Central memory CD4-positive, alpha-beta T cell (primary cell): ENCODE measurements around the gene WDR43.
A peak's percentile ranks its signal among the peaks of the same experiment; 100 is the strongest.

Experiments used
- DNase-seq: peaks from one replicate; pipeline ENCODE4 v3.0.0; 2022
- total RNA-seq, 3 experiments: gene quantifications; one replicate each; lab custom pipeline; 2026; lab: John Stamatoyannopoulos, UW

The WDR43 gene
- total RNA-seq: 96.1 to 568 (median 147) reads per million in 3 experiments

- peak; percentile 98 for DNase-seq
These were observed at the start of gene WDR43 for GRCh38 chr2:28894470-28895188. TSS of gene WDR43 (plus strand) at chr2:28894667. CDS start at chr2:28894699, 32 bp downstream.

DNA sequence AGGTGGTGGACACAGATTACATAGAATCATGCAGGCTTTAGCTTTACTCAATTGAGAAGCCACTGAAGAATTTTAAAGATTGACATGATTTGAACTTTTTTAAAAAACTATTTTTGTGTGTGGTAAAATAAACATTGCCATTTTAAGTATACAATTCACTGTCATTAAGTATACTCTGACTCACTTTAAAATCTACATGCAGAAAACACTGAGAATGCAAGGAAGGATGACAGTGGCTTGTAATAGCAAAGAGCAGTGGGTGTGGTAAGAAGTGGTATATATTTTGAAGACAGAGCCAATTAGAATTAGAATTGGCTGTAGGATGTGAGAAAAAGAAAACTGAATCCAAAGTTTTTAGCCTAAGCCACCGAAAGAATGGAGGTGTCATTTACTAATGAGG, 39.3 kb upstream of the WDR43 start:
- no peak for DNase-seq

- DNase-seq: no peak
These were observed 38.5 kb upstream of the WDR43 start for GRCh38 chr2:28855977-28856376.

DNA sequence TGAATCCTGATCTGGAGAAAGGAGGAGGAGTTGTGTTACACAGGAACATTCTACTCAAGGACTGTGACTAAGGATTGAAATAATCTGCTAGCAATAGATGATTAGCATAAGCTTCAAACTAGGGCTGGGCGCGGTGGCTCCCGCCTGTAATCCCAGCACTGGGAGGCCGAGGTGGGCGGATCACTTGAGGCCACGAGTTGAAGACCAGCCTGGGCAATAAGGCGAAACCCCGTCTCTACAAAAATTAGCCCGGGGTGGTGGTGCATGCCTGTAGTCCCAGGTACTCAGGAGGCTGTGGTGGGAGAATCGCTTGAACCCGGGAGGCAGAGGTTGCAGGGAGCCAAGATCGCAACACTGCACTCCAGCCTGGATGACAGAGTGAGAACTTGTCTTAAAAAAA, 25.9 kb upstream of the WDR43 start:
- DNase-seq: no peak

GRCh38 chr2:28869494-28870145, 24.8 kb upstream of the WDR43 start:
- no peak for DNase-seq

DNA sequence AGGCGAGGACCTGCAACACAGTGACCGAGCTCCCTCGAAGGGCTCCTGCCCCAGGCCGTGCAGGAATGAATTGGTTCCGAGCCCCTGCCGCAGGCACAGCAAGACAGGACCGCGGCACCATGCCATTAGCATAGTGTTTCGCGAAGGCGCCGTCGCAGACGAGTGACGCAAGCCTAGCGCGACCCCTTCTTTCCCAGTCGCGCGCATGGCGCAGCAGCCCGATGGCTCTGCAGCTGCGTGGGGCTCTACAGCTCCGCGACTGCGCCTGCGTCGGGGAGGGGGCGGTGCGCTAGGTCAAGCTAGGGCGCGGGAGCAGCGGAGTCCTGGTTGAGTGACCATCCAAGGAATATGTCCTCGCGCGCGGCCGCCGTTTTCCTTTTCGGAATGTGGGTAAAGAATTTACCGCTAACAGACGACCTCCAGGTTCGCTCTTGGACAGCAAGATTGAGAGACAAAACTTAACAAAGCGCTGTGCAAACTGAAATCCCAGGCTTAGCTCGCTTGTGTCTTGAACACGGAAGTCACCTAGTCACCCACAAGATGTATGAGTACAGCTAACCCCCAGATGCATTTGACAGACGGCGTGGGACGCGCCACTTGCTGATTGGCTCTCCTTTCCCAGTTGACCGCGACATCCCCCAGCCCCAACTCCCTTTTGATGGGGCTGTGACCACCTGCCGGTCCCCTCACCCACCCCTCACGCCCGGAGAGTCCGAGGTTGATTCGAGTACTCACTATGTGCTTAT, 24.1 kb upstream of the WDR43 start, which contains the start of gene TRMT61B:
TSS of gene TRMT61B (minus strand) at position 164 of the 746 bp plus-strand sequence. CDS start at position 132, 32 bp downstream.
- peak; percentile 95 for DNase-seq

- no peak for DNase-seq
These were observed 22.8 kb upstream of the WDR43 start for GRCh38 chr2:28871620-28872019.

- DNase-seq: no peak
These were observed 14.3 kb upstream of the WDR43 start for GRCh38 chr2:28880193-28880592.

DNA sequence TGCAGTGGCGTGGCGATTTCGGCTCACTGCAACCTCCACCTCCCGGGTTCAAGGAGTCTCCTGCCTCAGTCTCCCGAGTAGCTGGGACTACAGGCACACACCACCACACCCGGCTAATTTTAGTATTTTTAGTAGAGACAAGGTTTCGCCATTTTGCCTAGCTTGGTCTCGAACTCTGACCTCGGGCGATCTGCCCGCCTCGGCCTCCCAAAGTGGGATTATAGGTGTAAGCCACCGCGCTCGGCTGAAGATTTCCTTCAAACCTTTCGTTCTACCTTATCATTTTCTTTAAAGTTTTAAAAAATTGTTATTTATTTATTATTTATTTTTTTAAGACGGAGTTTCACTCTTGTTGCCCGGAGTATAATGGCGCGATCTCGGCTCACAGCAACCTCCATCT, 979 bp upstream of the WDR43 start:
- DNase-seq: no peak

- DNase-seq: peak; percentile 8
These were observed 874 bp downstream of the WDR43 start for GRCh38 chr2:28895189-28895893.

GRCh38 chr2:28896906-28897305, 2.4 kb downstream of the WDR43 start:
- no peak for DNase-seq

- DNase-seq: no peak
These were observed 3.6 kb downstream of the WDR43 start for GRCh38 chr2:28898048-28898447.

GRCh38 chr2:28901202-28901601, 6.7 kb downstream of the WDR43 start:
- DNase-seq: no peak

- no peak for DNase-seq
These were observed 7.4 kb downstream of the WDR43 start for GRCh38 chr2:28901841-28902240.

- no peak for DNase-seq
These were observed 8.1 kb downstream of the WDR43 start for GRCh38 chr2:28902584-28902983.

GRCh38 chr2:28904295-28904694, 9.8 kb downstream of the WDR43 start:
- DNase-seq: no peak

- no peak for DNase-seq
These were observed 10.5 kb downstream of the WDR43 start for GRCh38 chr2:28904802-28905457.

- no peak for DNase-seq
These were observed 11.1 kb downstream of the WDR43 start for GRCh38 chr2:28905533-28905932.

GRCh38 chr2:28906376-28906775, 11.9 kb downstream of the WDR43 start:
- DNase-seq: no peak

DNA sequence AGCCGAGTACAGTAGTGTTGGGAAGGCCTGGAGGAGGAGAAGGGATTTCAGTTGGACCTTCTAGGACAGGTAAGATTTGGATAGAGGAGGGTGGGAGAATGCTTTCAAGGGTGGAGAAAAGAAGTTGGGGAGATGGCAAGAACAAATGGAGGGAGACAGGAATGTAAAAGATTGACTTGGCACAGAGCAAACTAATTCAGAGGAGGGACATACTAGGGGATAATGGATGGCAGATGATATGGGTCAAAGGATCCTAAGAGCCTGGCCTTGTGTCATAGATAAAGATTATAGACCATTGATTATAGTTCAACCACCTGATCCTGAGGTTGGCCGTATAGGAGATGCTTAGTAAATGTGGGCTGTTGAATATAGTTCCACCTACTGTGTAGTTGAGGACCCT, 12.4 kb downstream of the WDR43 start:
- no peak for DNase-seq

DNA sequence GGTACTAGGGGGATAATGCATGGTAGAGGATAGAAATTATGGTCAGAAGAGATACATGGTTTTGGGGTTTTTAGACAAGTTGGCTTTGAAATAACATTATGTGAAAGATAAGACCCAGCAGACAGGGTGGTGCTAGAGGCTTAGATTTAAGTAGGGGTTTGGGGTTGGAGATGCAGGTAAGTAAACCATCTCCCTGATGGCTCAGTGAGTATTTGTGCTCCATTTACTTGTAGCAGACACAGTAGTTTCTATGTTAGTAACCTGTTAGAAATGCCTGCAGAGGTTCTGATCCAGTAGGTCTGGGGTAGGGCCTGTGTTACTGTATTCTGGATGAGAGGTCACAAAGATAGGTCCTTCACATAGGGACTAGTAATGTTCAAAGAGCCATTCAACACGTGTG, 13.7 kb downstream of the WDR43 start:
- no peak for DNase-seq

- no peak for DNase-seq
These were observed 15.3 kb downstream of the WDR43 start for GRCh38 chr2:28909655-28910353.
